ENCODE data around the gene SKI. TPM values are rescaled to one million over a fixed set of nuclear protein-coding genes. Genes with fewer than 3 reads are reported as not detected.
A peak's percentile ranks its signal among the peaks of the same experiment; 100 is the strongest.

Gene SKI
- total RNA-seq, 3 donors from 2014 or later: 22.1 to 33.8 (median 26.7) TPM

GRCh38 chr1:2271841-2272655 lies 43.9 kb downstream of the SKI start:
- TF ChIP-seq POLR2A (IDR thresholded peaks at IDR 0.05): no peak
- no peak for TF ChIP-seq POLR2AphosphoS5 (IDR thresholded peaks at IDR 0.05)
- TF ChIP-seq CTCF (IDR thresholded peaks at IDR 0.05): no peak
- no peaks in the 10 kb centered on the region for H3K9me3 ChIP-seq
- no peaks in the 10 kb centered on the region for H3K36me3 ChIP-seq
- DNase-seq (ENCODE audit: low spot score in 2 of 2): no peak
- no peak overlapping the region for H3K4me3 ChIP-seq
- no peaks in the 10 kb centered on the region for H3K27me3 ChIP-seq
- intact Hi-C loops (cut with DNase I; ENCODE audit: low total_unique reads): no loop called here
- H3K27ac ChIP-seq: peak overlapping the region in 1 of 2 donors; percentile 77
- H3K4me1 ChIP-seq: peaks cover 42 to 43% of the 10 kb centered on the region in 2 donors

DNA sequence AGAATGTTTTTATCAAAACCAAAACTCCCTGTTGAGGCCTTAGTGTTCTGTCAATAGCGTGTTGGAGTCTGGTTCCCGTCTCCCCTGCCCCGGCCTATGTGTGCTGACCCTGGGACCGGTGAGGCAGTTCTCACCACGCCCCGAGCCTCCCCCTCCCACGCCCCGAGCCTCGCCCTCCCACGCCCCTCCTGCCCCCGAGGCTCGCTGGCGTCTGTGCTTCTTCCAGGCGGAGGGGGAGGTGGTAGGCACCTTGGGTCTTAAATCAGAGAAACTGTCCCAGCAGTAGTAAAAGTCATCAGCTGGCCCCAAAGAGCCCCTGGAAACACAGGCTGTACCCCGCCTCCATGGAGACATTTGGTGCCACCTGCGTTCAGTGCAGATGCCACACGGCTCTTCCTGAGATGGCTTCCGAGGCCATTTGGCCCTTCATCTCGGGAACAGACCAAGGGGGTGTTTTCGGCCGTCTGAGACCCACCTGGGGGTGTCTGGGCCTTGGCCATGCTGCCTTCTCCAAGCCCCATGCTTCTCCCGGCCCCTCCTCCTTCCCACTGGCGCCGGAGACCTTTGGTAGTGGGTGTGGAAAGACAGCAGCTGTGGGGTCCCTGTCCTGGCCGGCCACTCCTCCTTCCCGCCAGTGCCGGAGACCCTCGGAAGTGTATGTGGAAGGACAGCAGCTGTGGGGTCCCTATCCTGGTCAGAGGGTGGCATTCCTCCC lies 44.7 kb downstream of the SKI start:
- intact Hi-C loops (cut with DNase I; ENCODE audit: low total_unique reads): no loop called here

GRCh38 chr1:2273401-2274090 lies 45.4 kb downstream of the SKI start:
- intact Hi-C loops (cut with DNase I; ENCODE audit: low total_unique reads): no loop called here
- no peak for DNase-seq (ENCODE audit: low spot score in 2 of 2)
- Histone ChIP-seq H3K36me3 (no peaks in the 10 kb centered on the region), H3K27me3 (no peaks in the 10 kb centered on the region), H3K4me1 (peaks cover 28 to 43% of the 10 kb centered on the region in 2 donors), H3K9me3 (no peaks in the 10 kb centered on the region), H3K4me3 (peak overlapping the region in 1 of 3 donors; percentile 20), H3K27ac (peak overlapping the region; percentile 21 to 86)
- TF ChIP-seq POLR2A (IDR thresholded peaks at IDR 0.05) (no peak), CTCF (IDR thresholded peaks at IDR 0.05) (no peak), POLR2AphosphoS5 (IDR thresholded peaks at IDR 0.05) (no peak)

More for the DNA sequence above, 44.7 kb downstream of the SKI start:
- no peaks in the 10 kb centered on the region for H3K36me3 ChIP-seq
- no peak for DNase-seq (ENCODE audit: low spot score in 2 of 2)
- no peaks in the 10 kb centered on the region for H3K9me3 ChIP-seq
- no peak for TF ChIP-seq POLR2A (IDR thresholded peaks at IDR 0.05)
- no peak for TF ChIP-seq POLR2AphosphoS5 (IDR thresholded peaks at IDR 0.05)
- TF ChIP-seq CTCF (IDR thresholded peaks at IDR 0.05): no peak
- H3K4me3 ChIP-seq: peak overlapping the region in 1 of 3 donors; percentile 20
- no peaks in the 10 kb centered on the region for H3K27me3 ChIP-seq
- peaks cover 35 to 42% of the 10 kb centered on the region in 2 donors for H3K4me1 ChIP-seq
- peak overlapping the region; percentile 21 to 86 for H3K27ac ChIP-seq

DNA sequence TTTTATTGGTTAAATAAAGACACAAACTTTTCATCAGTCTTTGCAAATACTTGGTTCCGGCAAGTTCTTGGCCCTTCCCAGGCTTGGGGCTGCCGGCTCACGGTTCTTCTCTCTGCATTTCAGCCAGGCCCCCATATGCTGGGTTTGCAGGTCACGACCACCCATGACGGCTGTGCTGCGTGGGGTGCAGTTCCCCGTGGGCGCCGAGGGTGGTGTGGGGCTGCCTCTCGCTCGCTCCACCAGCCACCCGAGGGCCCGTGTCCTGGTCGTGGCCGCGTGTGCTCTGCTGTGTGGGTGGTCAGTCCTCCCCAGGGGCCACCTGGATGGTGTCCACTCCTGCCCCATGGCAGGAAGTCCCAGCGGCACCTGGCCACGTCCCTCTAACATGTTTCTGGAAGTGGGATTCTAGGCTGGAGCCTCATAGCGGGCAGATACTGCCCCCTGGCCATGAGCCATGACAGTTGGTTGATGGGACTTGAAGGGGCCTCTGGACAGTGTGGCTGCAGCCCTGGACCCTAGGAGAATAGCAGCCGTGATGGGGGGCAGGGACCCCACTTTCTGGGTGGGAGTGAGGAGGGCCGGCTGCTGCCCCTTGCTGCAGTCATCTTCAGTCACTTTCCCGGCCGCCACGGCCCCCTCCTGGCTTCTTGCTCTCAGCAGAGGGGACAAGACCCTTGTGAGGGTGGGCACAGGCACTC lies 46.3 kb downstream of the SKI start:
- no peaks in the 10 kb centered on the region for H3K36me3 ChIP-seq
- H3K4me3 ChIP-seq: peak overlapping the region in 1 of 3 donors; percentile 20
- TF ChIP-seq POLR2AphosphoS5 (IDR thresholded peaks at IDR 0.05) (no peak), CTCF (IDR thresholded peaks at IDR 0.05) (no peak), POLR2A (IDR thresholded peaks at IDR 0.05) (no peak)
- DNase-seq (ENCODE audit: low spot score in 2 of 2): no peak
- intact Hi-C loops (cut with DNase I; ENCODE audit: low total_unique reads): no loop called here
- peak overlapping the region; percentile 37 to 86 for H3K27ac ChIP-seq
- H3K27me3 ChIP-seq: no peaks in the 10 kb centered on the region
- peaks cover 35 to 50% of the 10 kb centered on the region in 2 donors for H3K4me1 ChIP-seq
- no peaks in the 10 kb centered on the region for H3K9me3 ChIP-seq

All from breast epithelium (tissue), 4 donors.